Stimulated activated CD8-positive, alpha-beta memory T cell treated with anti-CD3 and anti-CD28 coated beads, Interleukin-7, amount 100 ng/mL, for 4 hours (primary cell): ENCODE data around the gene STX16.

ENCODE experiments used
- DNase-seq, 2 donors: peaks; one replicate each; pipeline ENCODE4 v3.0.0-alpha.2; 2020; ENCODE audit warnings: low read depth in 2 of 2

Gene STX16

GRCh38 chr20:58675641-58676040 lies 24.6 kb downstream of the STX16 start:
- DNase-seq: no peak

- no peak for DNase-seq
These were observed 25.1 kb downstream of the STX16 start for GRCh38 chr20:58676161-58676560.

- no peak for DNase-seq
These were observed 26.1 kb downstream of the STX16 start for GRCh38 chr20:58677079-58677604.

GRCh38 chr20:58677808-58678207 lies 26.7 kb downstream of the STX16 start:
- no peak for DNase-seq

- DNase-seq: no peak
These were observed 27.7 kb downstream of the STX16 start for GRCh38 chr20:58678806-58679205.

GRCh38 chr20:58682656-58683531 lies 31.8 kb downstream of the STX16 start:
- DNase-seq: no peak

GRCh38 chr20:58684291-58684690 lies 33.2 kb downstream of the STX16 start:
- DNase-seq: no peak

GRCh38 chr20:58685988-58686387 lies 34.9 kb downstream of the STX16 start:
- no peak for DNase-seq

GRCh38 chr20:58688414-58688813 lies 37.3 kb downstream of the STX16 start:
- no peak for DNase-seq

GRCh38 chr20:58688840-58689239 lies 37.8 kb downstream of the STX16 start:
- no peak for DNase-seq

GRCh38 chr20:58690396-58691135 lies 39.5 kb downstream of the STX16 start:
- DNase-seq: no peak

- DNase-seq: no peak
These were observed 40.9 kb downstream of the STX16 start for GRCh38 chr20:58691773-58692578.

GRCh38 chr20:58692579-58693225 lies 41.6 kb downstream of the STX16 start, which contains the start of gene NPEPL1:
NPEPL1 (plus strand) TSS chr20:58692800; CDS start chr20:58692901, 101 bp downstream.
- DNase-seq: peak; percentile 8 to 59

- no peak for DNase-seq
These were observed 42.3 kb downstream of the STX16 start for GRCh38 chr20:58693226-58694006.

GRCh38 chr20:58694241-58695083 lies 43.4 kb downstream of the STX16 start:
- DNase-seq: no peak

GRCh38 chr20:58695084-58695722 lies 44.1 kb downstream of the STX16 start:
- no peak for DNase-seq

GRCh38 chr20:58695895-58696375 lies 44.9 kb downstream of the STX16 start:
- DNase-seq: no peak

- no peak for DNase-seq
These were observed 45.4 kb downstream of the STX16 start for GRCh38 chr20:58696411-58696961.
